ENCODE measurements around the gene MAD1L1.

The MAD1L1 gene

DNA sequence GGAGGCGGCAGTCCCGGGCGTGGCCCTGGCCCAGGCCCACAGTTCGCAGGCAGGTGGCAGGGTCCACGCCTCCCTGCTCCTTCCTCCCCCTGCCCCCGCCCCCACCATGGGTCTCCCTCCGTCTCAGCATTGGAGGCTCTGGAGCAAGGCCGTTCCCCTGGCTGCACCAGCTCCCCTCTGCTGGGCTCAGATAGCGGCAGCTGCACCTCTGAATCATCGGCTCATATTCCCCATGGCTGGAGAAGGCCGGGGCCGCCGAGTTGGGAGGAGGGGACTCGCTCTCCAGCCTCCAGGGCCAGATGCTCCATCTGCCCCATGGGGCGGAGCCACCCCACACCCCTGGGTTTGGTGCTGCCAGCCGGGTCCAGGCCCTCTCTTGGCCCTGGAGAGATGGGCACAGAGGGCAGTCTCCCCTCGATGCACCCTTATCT is 417.7 kb downstream of the MAD1L1 start:
- Histone ChIP-seq H3K27me3 (ENCODE audit: low read length) (no peaks in the 10 kb centered on the region), H3K79me2 (ENCODE audit: insufficient read depth, low read length) (no peaks in the 10 kb centered on the region), H3F3A (ENCODE audit: insufficient read depth) (no peaks in the 10 kb centered on the region), H4K20me1 (ENCODE audit: low read depth, low read length) (no peaks in the 10 kb centered on the region), H3K9me3 (ENCODE audit: insufficient read depth, low read length) (no peaks in the 10 kb centered on the region), H3K36me3 (ENCODE audit: low read length) (no peaks in the 10 kb centered on the region), H3K27ac (ENCODE audit: low read depth, low read length) (no peak overlapping the region), H3K9ac (ENCODE audit: low read length) (no peak overlapping the region), H2AFZ (ENCODE audit: low read depth, low read length, severe bottlenecking) (no peak overlapping the region), H3K9me2 (replicated peaks; ENCODE audit: insufficient read depth, low read length) (no peaks in the 10 kb centered on the region), H3K4me2 (ENCODE audit: low read depth, low read length, poor library complexity, severe bottlenecking) (no peak overlapping the region), H3K4me3 (ENCODE audit: insufficient read depth, low read length, poor library complexity, severe bottlenecking) (no peak overlapping the region)
- TF ChIP-seq, protein P1, sequence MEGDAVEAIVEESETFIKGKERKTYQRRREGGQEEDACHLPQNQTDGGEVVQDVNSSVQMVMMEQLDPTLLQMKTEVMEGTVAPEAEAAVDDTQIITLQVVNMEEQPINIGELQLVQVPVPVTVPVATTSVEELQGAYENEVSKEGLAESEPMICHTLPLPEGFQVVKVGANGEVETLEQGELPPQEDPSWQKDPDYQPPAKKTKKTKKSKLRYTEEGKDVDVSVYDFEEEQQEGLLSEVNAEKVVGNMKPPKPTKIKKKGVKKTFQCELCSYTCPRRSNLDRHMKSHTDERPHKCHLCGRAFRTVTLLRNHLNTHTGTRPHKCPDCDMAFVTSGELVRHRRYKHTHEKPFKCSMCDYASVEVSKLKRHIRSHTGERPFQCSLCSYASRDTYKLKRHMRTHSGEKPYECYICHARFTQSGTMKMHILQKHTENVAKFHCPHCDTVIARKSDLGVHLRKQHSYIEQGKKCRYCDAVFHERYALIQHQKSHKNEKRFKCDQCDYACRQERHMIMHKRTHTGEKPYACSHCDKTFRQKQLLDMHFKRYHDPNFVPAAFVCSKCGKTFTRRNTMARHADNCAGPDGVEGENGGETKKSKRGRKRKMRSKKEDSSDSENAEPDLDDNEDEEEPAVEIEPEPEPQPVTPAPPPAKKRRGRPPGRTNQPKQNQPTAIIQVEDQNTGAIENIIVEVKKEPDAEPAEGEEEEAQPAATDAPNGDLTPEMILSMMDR (IDR thresholded peaks at IDR 0.05; ENCODE audit: insufficient read depth, low read length, poor library complexity, severe bottlenecking) = no peak
- TF ChIP-seq EZH2phosphoT487 (conservative IDR thresholded peaks at IDR 0.05; ENCODE audit: low read length) = no peak

DNA sequence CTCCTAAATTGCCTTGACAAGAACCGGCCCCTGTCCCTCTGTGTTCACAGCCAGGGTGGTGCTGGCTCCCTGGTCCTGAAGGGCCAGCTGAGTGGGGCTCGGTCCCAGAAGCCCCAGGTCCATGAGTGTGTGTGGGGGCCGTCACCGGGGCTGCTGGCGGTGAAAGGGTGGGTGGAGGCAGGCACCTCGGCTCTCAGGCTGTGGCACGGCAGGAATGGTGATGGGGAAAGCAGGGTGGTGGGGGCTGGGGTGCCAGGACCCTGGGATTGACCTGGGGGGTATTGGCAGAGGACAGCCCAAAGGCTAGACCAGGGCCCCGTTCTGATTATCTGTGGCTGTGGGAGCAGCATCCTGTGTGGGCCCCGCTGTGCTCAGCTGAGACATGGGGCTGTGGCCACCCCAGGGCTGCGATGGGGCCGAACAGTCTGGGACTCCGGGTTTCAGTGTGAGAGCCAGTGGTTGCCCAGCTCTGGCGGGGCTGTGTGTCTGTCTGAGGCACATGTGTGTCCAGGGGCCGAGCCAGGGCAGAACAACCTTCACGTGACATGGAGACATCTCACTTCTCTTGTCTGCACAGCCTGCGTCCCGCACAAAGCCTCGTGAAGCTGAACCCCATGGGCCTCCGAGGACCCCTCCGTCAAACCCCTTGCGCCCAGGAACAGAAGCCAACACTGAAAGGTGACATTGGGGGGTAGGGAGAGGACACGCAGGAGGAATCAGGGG is 418.5 kb downstream of the MAD1L1 start:
- Histone ChIP-seq H2AFZ (ENCODE audit: low read depth, low read length, severe bottlenecking) (no peak overlapping the region), H3K4me2 (ENCODE audit: low read depth, low read length, poor library complexity, severe bottlenecking) (no peak overlapping the region), H4K20me1 (ENCODE audit: low read depth, low read length) (no peaks in the 10 kb centered on the region), H3K9ac (ENCODE audit: low read length) (no peak overlapping the region), H3K36me3 (ENCODE audit: low read length) (no peaks in the 10 kb centered on the region), H3K9me2 (replicated peaks; ENCODE audit: insufficient read depth, low read length) (no peaks in the 10 kb centered on the region), H3K9me3 (ENCODE audit: insufficient read depth, low read length) (no peaks in the 10 kb centered on the region), H3K4me3 (ENCODE audit: insufficient read depth, low read length, poor library complexity, severe bottlenecking) (no peak overlapping the region), H3K27ac (ENCODE audit: low read depth, low read length) (no peak overlapping the region), H3K27me3 (ENCODE audit: low read length) (no peaks in the 10 kb centered on the region), H3K79me2 (ENCODE audit: insufficient read depth, low read length) (no peaks in the 10 kb centered on the region), H3F3A (ENCODE audit: insufficient read depth) (no peaks in the 10 kb centered on the region)
- TF ChIP-seq EZH2phosphoT487 (conservative IDR thresholded peaks at IDR 0.05; ENCODE audit: low read length) = no peak
- TF ChIP-seq, protein P1 (IDR thresholded peaks at IDR 0.05; ENCODE audit: insufficient read depth, low read length, poor library complexity, severe bottlenecking) = no peak

DNA sequence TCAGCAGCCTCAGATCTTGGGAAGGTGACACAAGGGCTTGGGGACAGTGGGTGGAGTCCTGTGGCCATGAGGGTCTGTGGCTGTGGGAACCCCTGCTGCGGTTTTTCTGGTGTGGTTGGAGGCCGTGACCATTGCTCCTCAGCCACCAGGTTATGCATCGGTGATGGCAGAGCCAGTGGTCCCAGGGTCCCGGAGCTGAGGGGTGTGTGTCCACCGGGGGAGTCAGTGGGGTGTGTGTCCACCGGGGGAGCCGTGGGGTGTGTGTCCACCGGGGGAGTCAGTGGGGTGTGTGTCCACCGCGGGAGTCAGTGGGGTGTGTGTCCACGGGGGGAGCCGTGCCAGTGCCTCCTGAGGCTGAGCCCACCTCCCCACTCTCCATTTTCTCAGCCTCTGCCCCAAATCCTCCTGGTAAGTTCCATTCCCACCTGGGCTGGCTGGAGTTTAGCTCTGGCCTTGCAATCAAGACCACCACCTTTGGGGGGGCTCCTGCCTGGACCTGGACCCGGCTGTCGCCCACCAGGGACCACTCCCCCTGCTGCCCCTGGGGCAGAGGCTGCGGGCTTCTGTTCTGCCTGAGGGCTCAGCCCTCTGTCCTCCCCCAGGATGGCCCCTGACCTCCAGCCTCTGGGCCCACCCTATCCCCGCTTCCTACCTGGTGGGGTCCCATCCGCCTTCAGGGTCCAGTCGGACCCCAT is 419.2 kb downstream of the MAD1L1 start:
- Histone ChIP-seq H3F3A (ENCODE audit: insufficient read depth) (no peaks in the 10 kb centered on the region), H4K20me1 (ENCODE audit: low read depth, low read length) (no peaks in the 10 kb centered on the region), H3K9me2 (replicated peaks; ENCODE audit: insufficient read depth, low read length) (no peaks in the 10 kb centered on the region), H2AFZ (ENCODE audit: low read depth, low read length, severe bottlenecking) (no peak overlapping the region), H3K4me3 (ENCODE audit: insufficient read depth, low read length, poor library complexity, severe bottlenecking) (no peak overlapping the region), H3K9ac (ENCODE audit: low read length) (no peak overlapping the region), H3K79me2 (ENCODE audit: insufficient read depth, low read length) (no peaks in the 10 kb centered on the region), H3K27me3 (ENCODE audit: low read length) (no peaks in the 10 kb centered on the region), H3K27ac (ENCODE audit: low read depth, low read length) (no peak overlapping the region), H3K9me3 (ENCODE audit: insufficient read depth, low read length) (no peaks in the 10 kb centered on the region), H3K4me2 (ENCODE audit: low read depth, low read length, poor library complexity, severe bottlenecking) (no peak overlapping the region), H3K36me3 (ENCODE audit: low read length) (no peaks in the 10 kb centered on the region)
- TF ChIP-seq, protein P1 (IDR thresholded peaks at IDR 0.05; ENCODE audit: insufficient read depth, low read length, poor library complexity, severe bottlenecking) = no peak
- TF ChIP-seq EZH2phosphoT487 (conservative IDR thresholded peaks at IDR 0.05; ENCODE audit: low read length) = no peak
